Choroid plexus epithelial cell (primary cell): ENCODE measurements around the gene GTF2H3.
A peak's percentile ranks its signal among the peaks of the same experiment; 100 is the strongest.
"Not testable (repeated sequence)": the region's sequence is repeated elsewhere in the genome, so short reads cannot be mapped to it uniquely, and the experiment has no call there.

Experiments used
- DNase-seq: peaks from one replicate; pipeline ENCODE4 v3.0.0-alpha.2; 2010; ENCODE audit warnings: low read depth
- H3K4me3 ChIP-seq: 2 replicates; pipeline ENCODE4 v1.5.1; 2011; ENCODE audit warnings: low read depth, mild to moderate bottlenecking, control low read depth, low read length, moderate library complexity
- CTCF ChIP-seq: conservative IDR thresholded peaks from 2 replicates; pipeline ENCODE4 v1.5.1; 2011; ENCODE audit warnings: low read depth, mild to moderate bottlenecking, control low read depth, inconsistent platforms, low read length, moderate library complexity

Gene GTF2H3

GRCh38 chr12:123599721-123600120, 33.9 kb upstream of the GTF2H3 start:
- no peak for DNase-seq
- TF ChIP-seq CTCF = no peak

GRCh38 chr12:123601602-123602489, 31.8 kb upstream of the GTF2H3 start, which contains the start of gene DDX55:
TSS of gene DDX55 (plus strand) at chr12:123602099. CDS start at chr12:123602149, 50 bp downstream.
- peak within 1 kb of the TSS; percentile 100 for H3K4me3 ChIP-seq
- TF ChIP-seq CTCF = peak; percentile 58
- peak; percentile 88 for DNase-seq

More at GRCh38 chr12:123599721-123600120, 33.9 kb upstream of the GTF2H3 start:
- no peak overlapping the region for H3K4me3 ChIP-seq

- peak; percentile 36 for DNase-seq
- peak overlapping the region; percentile 100 for H3K4me3 ChIP-seq
- TF ChIP-seq CTCF = no peak
Measured at GRCh38 chr12:123602651-123603195, 30.9 kb upstream of the GTF2H3 start.

- H3K4me3 ChIP-seq, DNase-seq: not testable (repeated sequence)
Measured at GRCh38 chr12:123603495-123603894, 30.1 kb upstream of the GTF2H3 start.

- DNase-seq = no peak
- TF ChIP-seq CTCF = no peak
- no peak overlapping the region for H3K4me3 ChIP-seq
Measured at GRCh38 chr12:123607756-123608155, 25.9 kb upstream of the GTF2H3 start.

GRCh38 chr12:123608182-123608581, 25.4 kb upstream of the GTF2H3 start:
- TF ChIP-seq CTCF = no peak
- no peak overlapping the region for H3K4me3 ChIP-seq
- DNase-seq = no peak

- TF ChIP-seq CTCF = no peak
- no peak for DNase-seq
- H3K4me3 ChIP-seq = no peak overlapping the region
Measured at GRCh38 chr12:123614110-123614509, 19.5 kb upstream of the GTF2H3 start.
